Stimulated activated CD8-positive, alpha-beta memory T cell treated with anti-CD3 and anti-CD28 coated beads, Interleukin-4, amount 100 ng/mL, for 24 hours (primary cell): ENCODE measurements around the gene PXK.
"Not testable (repeated sequence)": the region's sequence is repeated elsewhere in the genome, so short reads cannot be mapped to it uniquely, and the experiment has no call there.

Experiments used
- DNase-seq: peaks from one replicate; pipeline ENCODE4 v3.0.0-alpha.2; 2020; ENCODE audit warnings: low read depth

Gene PXK

GRCh38 chr3:58323529-58324390 is 8.9 kb upstream of the PXK start:
- DNase-seq: no peak

DNA sequence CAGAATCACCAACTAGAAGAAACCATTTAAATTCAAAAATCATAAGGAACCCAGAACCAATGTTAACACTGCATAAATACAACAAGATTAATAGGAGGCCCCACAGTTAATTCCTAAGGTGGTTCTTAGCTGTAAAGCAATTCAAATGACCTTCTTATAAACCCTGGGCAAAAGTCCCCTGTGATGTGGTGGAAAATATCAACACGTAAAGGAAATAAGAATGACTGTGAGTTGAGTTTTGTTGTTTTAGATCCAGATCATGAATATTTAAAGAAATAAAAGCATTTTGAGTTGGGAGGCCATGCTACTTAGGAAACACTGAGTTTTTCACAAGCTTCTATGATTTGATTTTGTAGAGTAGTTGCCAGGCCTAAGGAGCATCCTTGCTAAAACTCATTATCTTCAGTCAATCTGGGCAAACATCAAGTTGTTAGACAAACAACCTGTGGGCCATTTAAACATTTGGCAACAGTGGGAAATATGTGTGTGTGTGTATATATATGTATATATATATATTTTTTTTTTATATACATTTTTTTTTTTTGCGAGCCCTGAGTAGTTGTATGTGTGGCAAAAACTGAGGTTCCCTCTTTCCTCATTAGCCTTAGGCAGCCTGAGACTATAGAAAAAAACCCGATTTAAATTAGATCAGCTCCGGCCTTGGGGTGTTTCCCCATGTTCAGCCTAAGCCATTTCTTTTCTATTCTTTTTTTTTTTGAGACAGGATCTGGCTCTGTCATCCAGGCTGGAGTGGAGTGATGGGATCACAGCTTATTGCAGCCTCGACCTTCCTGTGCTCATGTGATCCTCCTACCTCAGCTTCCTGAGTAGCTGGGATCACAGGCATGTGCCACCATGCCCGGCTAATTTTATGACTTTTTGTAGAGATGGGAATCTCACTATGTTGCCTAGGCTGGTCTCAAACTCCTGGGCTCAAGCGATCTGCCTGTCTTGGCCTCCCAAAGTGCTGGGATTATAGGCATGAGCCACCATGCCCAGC is 8.0 kb upstream of the PXK start:
- no peak for DNase-seq

DNA sequence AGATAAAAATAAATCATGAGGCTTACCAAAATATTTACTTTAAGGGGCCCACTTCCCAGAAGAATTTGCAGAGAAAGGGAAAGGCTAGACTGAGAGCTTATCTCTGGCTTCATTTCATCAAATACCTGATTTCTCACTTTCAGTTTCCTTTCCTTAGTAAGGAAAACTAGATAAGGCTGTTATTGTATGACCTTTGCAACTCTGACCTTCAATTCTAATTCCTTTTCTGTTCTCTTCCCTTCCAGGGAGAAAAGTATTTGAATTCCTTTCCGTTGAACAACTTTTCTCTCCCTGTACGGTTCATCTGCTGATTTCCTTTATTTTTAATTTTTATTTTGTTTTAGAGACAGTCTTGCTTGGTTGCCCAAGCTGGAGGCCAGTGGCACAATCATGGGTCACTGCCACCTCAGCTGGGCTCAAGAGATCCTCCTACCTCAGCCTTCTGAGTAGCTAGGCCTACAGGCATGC is 7.1 kb upstream of the PXK start:
- DNase-seq: no peak

DNA sequence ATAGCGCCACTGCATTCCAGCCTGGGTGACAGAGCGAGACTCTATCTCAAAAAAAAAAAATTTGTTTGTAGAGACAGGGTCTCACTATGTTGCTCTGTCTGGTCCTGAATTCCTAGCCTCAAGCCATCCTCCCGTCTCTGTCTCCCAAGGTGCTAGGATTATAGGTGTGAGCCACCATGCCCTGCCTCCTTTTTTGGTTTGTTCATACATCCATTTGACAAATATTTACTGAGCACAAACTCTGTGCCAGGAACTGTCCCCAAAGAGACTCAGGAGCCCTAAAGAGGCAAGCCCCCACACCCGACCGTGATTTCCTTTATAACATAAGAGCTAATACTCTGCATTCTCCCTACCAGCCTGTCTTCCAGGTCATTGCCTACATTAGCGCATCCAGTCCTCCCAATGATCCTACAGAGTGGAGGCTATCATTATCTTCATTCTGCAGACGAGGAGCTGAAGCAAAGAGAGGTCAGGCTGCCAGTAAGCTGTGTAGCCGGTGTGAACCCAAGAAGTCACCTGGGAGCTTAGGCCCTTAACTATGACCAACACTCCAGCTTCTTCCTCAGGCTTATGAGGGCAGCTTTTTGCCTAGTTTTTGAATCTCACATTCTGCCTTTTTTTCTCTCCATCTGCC is 6.3 kb upstream of the PXK start:
- DNase-seq: no peak

- DNase-seq: no peak
Measured at GRCh38 chr3:58329150-58329921, 3.4 kb upstream of the PXK start.

GRCh38 chr3:58329922-58330413 is 2.7 kb upstream of the PXK start:
- DNase-seq: no peak

GRCh38 chr3:58331593-58332152 is 1.0 kb upstream of the PXK start:
- DNase-seq: no peak

DNA sequence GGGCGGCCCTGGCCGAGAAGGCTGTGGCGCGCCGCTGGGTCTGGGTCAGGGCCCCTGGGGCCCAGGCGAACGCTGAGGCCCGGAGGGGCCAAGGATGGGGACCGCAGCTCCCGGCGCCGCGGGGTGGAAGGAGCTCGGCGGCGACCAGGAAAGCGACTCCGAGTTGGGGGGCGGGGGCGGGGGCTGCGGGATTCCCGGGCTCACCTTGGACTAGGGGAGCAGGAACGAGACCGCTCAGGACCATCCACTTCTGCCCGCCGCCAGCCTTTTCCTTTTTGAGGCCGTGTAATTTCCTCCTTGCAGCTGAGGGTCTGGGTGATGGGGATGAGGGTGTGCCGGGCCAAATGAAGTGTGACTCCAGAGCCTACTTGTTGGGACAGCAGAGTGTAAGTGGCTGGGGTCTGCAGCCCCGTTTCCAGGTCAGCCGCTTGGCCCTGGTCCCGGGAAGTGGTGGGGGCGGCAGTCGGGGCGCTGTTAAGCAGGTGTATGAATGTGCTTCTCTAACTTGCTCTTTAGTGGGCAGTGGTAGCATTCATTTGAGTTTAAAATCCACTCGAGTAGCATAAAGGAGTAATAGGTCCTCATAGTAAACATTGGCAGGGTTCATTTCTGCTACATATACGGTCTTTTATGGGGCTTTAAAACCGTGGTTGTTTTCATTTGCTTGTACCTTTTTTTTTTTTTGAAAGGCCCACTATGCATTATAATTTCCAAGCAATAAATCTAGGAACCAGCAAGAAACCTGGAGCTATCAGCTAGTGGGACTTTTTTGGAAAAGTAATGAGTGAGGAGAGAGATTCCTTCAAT is 717 bp downstream of the PXK start:
- peak; percentile 14 for DNase-seq

- DNase-seq: no peak
Measured at GRCh38 chr3:58334013-58334321, 1.3 kb downstream of the PXK start.

GRCh38 chr3:58334506-58334884 is 1.8 kb downstream of the PXK start:
- DNase-seq: no peak

DNA sequence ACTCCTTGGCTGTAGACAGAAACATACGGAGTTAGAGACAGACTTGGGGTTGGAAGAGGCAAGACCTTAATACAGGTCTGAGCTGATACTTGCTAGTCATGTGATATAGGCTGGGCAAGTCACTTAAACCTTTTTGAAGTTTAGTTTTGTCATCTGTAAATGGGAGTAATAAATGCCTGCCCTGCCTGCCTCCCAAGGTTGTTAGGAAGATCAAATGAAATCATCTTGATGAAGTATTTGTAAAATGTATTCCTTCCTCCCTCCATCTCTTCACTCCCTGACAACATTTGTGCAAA is 2.9 kb downstream of the PXK start:
- DNase-seq: no peak

DNA sequence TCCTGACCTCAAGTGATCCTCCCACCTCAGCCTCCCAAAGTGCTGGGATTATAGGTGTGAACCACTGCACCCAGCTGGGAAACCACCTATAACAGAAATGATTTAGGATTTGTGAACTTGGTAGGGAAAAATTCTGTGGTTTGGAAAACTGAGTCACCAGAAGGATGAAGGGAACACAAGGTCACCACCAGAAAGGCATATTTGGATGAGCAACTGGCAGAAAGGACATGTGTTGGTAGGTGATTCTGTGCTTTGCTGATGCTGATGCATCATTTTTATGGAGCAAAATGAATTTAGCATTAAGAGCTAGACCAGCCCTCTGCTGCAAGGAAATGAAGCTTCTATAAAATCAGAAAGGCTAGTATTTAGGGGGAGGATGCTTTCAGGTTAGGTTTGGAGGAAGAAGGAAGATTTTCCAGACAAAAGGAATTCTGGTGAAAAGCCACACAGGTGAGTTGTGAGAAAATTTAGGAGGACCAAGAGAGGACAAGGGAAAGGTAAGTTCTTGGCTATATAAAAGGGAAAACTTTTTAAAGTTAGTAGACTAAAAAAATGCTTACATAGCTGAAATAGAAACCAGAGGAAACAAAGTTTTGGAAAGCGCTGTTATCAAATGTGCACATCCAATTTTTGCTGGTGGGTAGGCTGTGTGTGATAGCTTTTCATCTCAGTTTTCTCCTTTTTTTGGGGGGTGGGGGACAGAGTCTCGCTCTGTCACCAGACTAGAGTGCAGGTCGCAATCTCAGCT is 3.6 kb downstream of the PXK start:
- DNase-seq: no peak

DNA sequence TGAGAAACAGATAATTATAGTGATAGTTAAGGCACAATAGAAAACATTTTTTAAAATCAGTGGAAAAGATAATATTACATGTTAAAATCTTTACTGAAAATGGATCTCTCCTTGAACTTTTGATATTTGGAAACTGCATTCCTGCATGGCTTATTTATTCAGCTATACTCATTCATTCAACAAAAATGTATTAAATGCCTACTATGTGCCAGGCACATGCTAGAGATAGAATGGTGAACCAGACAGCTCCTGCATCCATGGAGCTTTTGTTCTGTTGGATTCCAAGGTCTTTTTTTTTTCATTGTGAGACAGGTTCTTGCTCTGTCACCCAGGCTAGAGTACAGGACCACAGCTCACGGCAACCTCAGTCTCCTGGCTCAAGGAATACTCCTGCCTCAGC is 4.5 kb downstream of the PXK start:
- no peak for DNase-seq

GRCh38 chr3:58339146-58339545 is 6.5 kb downstream of the PXK start:
- not testable (repeated sequence) for DNase-seq

DNA sequence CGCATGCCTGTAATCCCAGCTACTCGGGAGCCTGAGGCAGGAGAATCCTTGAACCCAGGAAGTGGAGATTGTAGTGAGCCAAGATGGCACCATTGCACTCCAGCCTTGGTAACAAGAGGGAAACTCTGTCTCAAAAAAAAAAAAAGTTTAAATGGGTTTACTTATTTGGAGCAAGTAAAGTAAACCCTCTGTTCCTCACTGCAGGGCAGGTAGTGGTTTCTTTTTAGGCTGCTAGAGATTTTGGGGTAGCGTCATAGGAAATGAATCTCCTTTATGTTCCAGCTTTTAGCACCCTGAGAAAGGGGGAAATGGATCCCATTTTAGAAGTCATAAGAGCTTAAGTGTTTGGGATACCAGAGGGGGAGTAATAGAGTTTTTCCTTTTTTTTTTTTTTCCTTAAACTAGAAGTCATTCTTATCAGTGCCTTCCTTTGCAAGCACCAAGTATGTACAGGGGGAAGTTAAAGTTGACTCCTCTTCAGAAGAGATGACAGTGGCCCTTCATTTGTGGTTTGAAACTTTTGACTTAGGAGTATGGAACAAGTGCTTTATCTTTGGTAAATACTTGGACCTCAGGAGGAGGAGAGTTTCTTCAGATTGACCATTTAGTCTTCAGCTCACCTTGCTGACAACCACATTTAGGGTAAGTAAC is 8.0 kb downstream of the PXK start:
- DNase-seq: no peak

GRCh38 chr3:58341376-58341775 is 8.7 kb downstream of the PXK start:
- no peak for DNase-seq

DNA sequence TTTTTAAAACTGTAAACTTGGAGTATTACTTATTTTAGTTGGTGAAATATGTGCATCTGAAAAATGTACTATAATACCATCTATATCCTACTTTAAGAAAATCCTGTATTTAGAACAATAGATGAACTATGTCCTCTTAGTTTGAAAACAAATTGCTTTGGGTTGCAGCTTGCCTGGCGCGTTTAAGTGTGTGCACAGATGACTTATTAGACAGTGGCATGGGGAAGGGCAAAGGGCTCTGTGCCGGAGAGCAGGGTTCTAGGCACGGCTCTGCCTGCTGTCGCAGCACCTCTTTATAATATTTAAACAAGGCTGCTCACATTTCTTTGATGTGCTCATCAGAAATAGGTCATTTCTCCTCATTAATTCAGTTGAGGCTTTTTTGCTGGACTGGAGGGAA is 10.0 kb downstream of the PXK start:
- DNase-seq: no peak

DNA sequence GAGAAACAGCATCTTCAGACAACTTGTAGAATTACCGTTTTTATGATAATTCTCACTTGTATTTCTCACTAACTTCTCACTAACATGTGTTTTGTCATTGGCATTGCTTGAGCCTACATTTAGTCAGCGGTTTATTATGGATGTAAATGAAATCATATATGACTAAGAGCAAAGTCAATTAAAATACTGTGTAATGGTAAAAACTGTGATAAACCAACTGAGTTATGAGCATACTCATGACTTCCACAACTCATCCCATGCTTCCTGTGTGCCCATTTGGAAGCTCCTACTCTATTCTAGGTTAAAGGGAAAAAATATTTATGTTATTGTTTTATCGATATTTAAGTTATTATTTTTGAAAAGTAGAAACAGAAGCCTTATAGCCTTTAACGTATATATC is 12.8 kb downstream of the PXK start:
- DNase-seq: no peak

- DNase-seq: no peak
Measured at GRCh38 chr3:58346368-58346767, 13.7 kb downstream of the PXK start.
